ENCODE measurements around the gene NEU4. TPM values are rescaled to one million over a fixed set of nuclear protein-coding genes. Genes with fewer than 3 reads are reported as not detected.

NEU4 gene
- polyA plus RNA-seq, 1 donor from 2014 or later: not detected

DNA sequence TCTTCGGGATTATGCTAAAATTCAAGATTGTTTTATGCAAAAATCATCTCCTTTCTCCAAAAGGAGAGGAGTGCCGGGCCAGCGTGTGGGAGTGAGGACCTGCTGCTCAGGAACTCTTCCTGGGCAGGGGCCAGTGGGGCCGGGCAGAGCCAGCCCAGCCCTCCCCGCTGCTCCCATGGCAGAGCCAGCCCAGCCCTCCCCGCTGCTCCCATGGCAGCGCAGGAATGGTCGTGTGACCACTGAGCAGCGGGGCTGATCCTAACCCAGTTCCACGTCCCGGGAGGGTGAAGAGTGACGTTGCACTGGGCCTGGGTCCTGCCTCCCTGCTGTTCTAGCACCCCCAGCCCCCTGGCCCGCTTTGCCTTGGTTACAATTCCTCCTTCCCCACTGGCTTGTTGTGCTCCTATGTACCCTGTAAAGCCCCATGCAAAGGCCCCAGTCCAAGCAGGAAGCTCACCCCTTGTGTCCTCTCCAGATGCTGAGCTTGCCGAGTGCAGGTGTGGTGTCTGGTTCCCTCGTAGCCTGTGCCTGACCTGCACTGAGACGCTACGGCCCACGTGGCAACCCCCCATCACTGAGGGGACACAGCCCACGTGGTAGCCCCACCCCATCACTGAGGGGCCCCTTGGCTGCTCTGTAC is 11.4 kb upstream of the NEU4 start:
- TF ChIP-seq, protein P1, sequence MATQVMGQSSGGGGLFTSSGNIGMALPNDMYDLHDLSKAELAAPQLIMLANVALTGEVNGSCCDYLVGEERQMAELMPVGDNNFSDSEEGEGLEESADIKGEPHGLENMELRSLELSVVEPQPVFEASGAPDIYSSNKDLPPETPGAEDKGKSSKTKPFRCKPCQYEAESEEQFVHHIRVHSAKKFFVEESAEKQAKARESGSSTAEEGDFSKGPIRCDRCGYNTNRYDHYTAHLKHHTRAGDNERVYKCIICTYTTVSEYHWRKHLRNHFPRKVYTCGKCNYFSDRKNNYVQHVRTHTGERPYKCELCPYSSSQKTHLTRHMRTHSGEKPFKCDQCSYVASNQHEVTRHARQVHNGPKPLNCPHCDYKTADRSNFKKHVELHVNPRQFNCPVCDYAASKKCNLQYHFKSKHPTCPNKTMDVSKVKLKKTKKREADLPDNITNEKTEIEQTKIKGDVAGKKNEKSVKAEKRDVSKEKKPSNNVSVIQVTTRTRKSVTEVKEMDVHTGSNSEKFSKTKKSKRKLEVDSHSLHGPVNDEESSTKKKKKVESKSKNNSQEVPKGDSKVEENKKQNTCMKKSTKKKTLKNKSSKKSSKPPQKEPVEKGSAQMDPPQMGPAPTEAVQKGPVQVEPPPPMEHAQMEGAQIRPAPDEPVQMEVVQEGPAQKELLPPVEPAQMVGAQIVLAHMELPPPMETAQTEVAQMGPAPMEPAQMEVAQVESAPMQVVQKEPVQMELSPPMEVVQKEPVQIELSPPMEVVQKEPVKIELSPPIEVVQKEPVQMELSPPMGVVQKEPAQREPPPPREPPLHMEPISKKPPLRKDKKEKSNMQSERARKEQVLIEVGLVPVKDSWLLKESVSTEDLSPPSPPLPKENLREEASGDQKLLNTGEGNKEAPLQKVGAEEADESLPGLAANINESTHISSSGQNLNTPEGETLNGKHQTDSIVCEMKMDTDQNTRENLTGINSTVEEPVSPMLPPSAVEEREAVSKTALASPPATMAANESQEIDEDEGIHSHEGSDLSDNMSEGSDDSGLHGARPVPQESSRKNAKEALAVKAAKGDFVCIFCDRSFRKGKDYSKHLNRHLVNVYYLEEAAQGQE (IDR thresholded peaks at IDR 0.05; ENCODE audit: borderline replicate concordance): no peak
- TF ChIP-seq TAF1 (IDR thresholded peaks at IDR 0.05; ENCODE audit: low read depth) (no peak), RAD21 (conservative IDR thresholded peaks at IDR 0.05) (no peak), EP300 (conservative IDR thresholded peaks at IDR 0.05; ENCODE audit: poor library complexity, severe bottlenecking) (no peak), MXI1 (conservative IDR thresholded peaks at IDR 0.05; ENCODE audit: poor library complexity, severe bottlenecking) (no peak), POLR2AphosphoS5 (IDR thresholded peaks at IDR 0.05) (no peak)
- TF ChIP-seq, protein P2, sequence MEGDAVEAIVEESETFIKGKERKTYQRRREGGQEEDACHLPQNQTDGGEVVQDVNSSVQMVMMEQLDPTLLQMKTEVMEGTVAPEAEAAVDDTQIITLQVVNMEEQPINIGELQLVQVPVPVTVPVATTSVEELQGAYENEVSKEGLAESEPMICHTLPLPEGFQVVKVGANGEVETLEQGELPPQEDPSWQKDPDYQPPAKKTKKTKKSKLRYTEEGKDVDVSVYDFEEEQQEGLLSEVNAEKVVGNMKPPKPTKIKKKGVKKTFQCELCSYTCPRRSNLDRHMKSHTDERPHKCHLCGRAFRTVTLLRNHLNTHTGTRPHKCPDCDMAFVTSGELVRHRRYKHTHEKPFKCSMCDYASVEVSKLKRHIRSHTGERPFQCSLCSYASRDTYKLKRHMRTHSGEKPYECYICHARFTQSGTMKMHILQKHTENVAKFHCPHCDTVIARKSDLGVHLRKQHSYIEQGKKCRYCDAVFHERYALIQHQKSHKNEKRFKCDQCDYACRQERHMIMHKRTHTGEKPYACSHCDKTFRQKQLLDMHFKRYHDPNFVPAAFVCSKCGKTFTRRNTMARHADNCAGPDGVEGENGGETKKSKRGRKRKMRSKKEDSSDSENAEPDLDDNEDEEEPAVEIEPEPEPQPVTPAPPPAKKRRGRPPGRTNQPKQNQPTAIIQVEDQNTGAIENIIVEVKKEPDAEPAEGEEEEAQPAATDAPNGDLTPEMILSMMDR (IDR thresholded peaks at IDR 0.05; ENCODE audit: poor library complexity, severe bottlenecking): no peak
- Histone ChIP-seq H3K79me2 (replicated peaks; ENCODE audit: insufficient read depth, low read length) (no peaks in the 10 kb centered on the region), H3F3A (ENCODE audit: insufficient read depth, low read length, poor library complexity, severe bottlenecking) (no peaks in the 10 kb centered on the region), H4K20me1 (ENCODE audit: insufficient read depth) (no peaks in the 10 kb centered on the region), H3K4me3 (ENCODE audit: low read length) (no peak overlapping the region), H3K4me2 (ENCODE audit: low read length) (no peak overlapping the region), H3K9me2 (ENCODE audit: insufficient read depth, low read length) (no peaks in the 10 kb centered on the region), H3K9ac (ENCODE audit: low read length) (no peak overlapping the region), H3K27ac (ENCODE audit: low read length) (no peak overlapping the region), H2AFZ (ENCODE audit: low read depth, low read length) (no peak overlapping the region), H3K36me3 (ENCODE audit: insufficient read depth, low read length) (no peaks in the 10 kb centered on the region), H3K27me3 (ENCODE audit: insufficient read depth, low read depth, low read length) (no peaks in the 10 kb centered on the region), H3K9me3 (ENCODE audit: low read length) (no peaks in the 10 kb centered on the region)

DNA sequence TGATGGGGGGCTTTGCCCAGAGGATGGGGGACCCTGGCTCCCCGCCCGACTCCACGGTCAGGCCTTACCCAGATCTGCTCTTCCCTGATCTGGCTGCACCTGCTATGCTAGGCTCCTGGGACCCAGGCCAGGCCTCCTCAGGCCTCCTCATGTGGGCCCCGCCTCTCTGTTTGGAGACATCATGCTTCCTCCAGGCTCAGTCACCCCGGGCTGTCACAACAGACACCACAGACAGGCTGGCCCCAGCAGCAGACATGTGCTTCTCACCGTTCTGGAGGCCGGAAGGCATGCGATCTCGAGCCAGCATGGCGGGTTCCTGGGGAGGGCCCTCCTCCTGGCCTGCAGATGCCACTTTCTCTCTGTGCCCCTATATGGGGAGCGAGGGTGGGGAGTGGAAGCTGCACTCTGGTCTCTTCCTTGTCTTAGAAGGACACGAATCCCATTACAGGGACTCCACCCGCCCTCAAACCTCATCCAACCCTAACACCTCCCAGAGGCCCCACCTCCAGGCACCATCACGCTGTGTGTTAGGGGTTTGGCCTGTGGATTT is 10.8 kb upstream of the NEU4 start:
- Histone ChIP-seq H3K4me3 (ENCODE audit: low read length) (no peak overlapping the region), H3K4me2 (ENCODE audit: low read length) (no peak overlapping the region), H3K27me3 (ENCODE audit: insufficient read depth, low read depth, low read length) (no peaks in the 10 kb centered on the region)

More for the DNA sequence above, 10.8 kb upstream of the NEU4 start:
- Histone ChIP-seq H3K27ac (ENCODE audit: low read length) (no peak overlapping the region), H3K9me3 (ENCODE audit: low read length) (no peaks in the 10 kb centered on the region), H3K36me3 (ENCODE audit: insufficient read depth, low read length) (no peaks in the 10 kb centered on the region), H4K20me1 (ENCODE audit: insufficient read depth) (no peaks in the 10 kb centered on the region), H3K9me2 (ENCODE audit: insufficient read depth, low read length) (no peaks in the 10 kb centered on the region), H3F3A (ENCODE audit: insufficient read depth, low read length, poor library complexity, severe bottlenecking) (no peaks in the 10 kb centered on the region), H2AFZ (ENCODE audit: low read depth, low read length) (no peak overlapping the region), H3K9ac (ENCODE audit: low read length) (no peak overlapping the region), H3K79me2 (replicated peaks; ENCODE audit: insufficient read depth, low read length) (no peaks in the 10 kb centered on the region)
- no peak for TF ChIP-seq RAD21 (conservative IDR thresholded peaks at IDR 0.05)
- no peak for TF ChIP-seq EZH2 (IDR thresholded peaks at IDR 0.05; ENCODE audit: borderline replicate concordance, insufficient read depth, low read length, poor library complexity, severe bottlenecking)
- no peak for TF ChIP-seq TAF1 (IDR thresholded peaks at IDR 0.05; ENCODE audit: low read depth)
- TF ChIP-seq SMC3 (conservative IDR thresholded peaks at IDR 0.05; ENCODE audit: poor library complexity): no peak
- TF ChIP-seq POLR2AphosphoS5 (IDR thresholded peaks at IDR 0.05): no peak
- TF ChIP-seq MXI1 (conservative IDR thresholded peaks at IDR 0.05; ENCODE audit: poor library complexity, severe bottlenecking): no peak
- TF ChIP-seq, protein P2 (IDR thresholded peaks at IDR 0.05; ENCODE audit: poor library complexity, severe bottlenecking): no peak
- TF ChIP-seq, protein P1 (IDR thresholded peaks at IDR 0.05; ENCODE audit: borderline replicate concordance): no peak
- no peak for TF ChIP-seq EP300 (conservative IDR thresholded peaks at IDR 0.05; ENCODE audit: poor library complexity, severe bottlenecking)

Measured in neural cell (in vitro differentiated cells).